AG04450 (cell line): ENCODE measurements around the gene SLIT1. TPM values are rescaled to one million over a fixed set of nuclear protein-coding genes. Genes with fewer than 3 reads are reported as not detected.

Experiments used
- CTCF ChIA-PET: fragments of 300-600, 350-600 bp; formaldehyde crosslinking; extraction: SDS; loops from one replicate; lab custom pipeline; 2022; ENCODE audit warnings: antibody characterized with exemption, inconsistent platforms; lab: Charles Lee
- POLR2A ChIA-PET: fragments of 350-600 bp; formaldehyde crosslinking; extraction: SDS; loops from one replicate; lab custom pipeline; 2021; ENCODE audit warnings: antibody characterized with exemption, inconsistent platforms; lab: Yijun Ruan, JAX
- DNase-seq: peaks from one replicate; pipeline ENCODE4 v3.0.0-alpha.2; 2011; ENCODE audit warnings: low read depth, low spot score
- H3K27ac ChIP-seq: one replicate; pipeline ENCODE4 v1.5.1; 2012; ENCODE audit warnings: low read depth, low read length, control low read depth
- H3K27me3 ChIP-seq: one replicate; pipeline ENCODE4 v1.6.0; 2012; ENCODE audit warnings: low read length; ENCODE audit not compliant: control insufficient read depth, insufficient read depth
- H3K4me3 ChIP-seq: 2 replicates; pipeline ENCODE4 v1.5.1; 2011; ENCODE audit warnings: mild to moderate bottlenecking, low read depth, low read length, control low read depth
- H3K9me3 ChIP-seq: 2 replicates; pipeline ENCODE4 v1.5.1; 2012; ENCODE audit warnings: low read length; ENCODE audit not compliant: control insufficient read depth, insufficient read depth
- CTCF ChIP-seq: IDR thresholded peaks from 2 replicates; pipeline ENCODE4 v1.5.1; 2011; ENCODE audit warnings: low read depth, low read length, control low read depth, inconsistent platforms
- polyA plus RNA-seq: library from polyadenylated mRNA; depleted of rRNA; stranded (reverse); fragments of >200 nt; gene quantifications from 2 replicates; pipeline ENCODE4 v1.2.3, GENCODE V29; 2011

The SLIT1 gene
- polyA plus RNA-seq, 1 experiment = 0.01 TPM

- no peak for DNase-seq
- H3K9me3 ChIP-seq = no peaks in the 10 kb centered on the region
- CTCF ChIA-PET = interaction anchor here (0.7 to 3.6 kb wide), 2 partner anchors 19 to 157 kb away, joined by 8 to 24 read pairs; no protein-coding TSS in a partner anchor
- no peaks in the 10 kb centered on the region for H3K27me3 ChIP-seq
- H3K27ac ChIP-seq = no peak overlapping the region
- no peak overlapping the region for H3K4me3 ChIP-seq
- no peak for TF ChIP-seq CTCF
- POLR2A ChIA-PET = no interaction called here
Observed at GRCh38 chr10:97229322-97230015, 43.7 kb upstream of the SLIT1 start.

GRCh38 chr10:97228775-97229157, 43.0 kb upstream of the SLIT1 start:
- Histone ChIP-seq H3K27me3 (no peaks in the 10 kb centered on the region), H3K9me3 (no peaks in the 10 kb centered on the region), H3K27ac (no peak overlapping the region), H3K4me3 (no peak overlapping the region)
- TF ChIP-seq CTCF = no peak
- ChIA-PET CTCF (interaction anchor here (1.6 to 3.6 kb wide), 3 partner anchors 19 to 191 kb away, joined by 4 to 24 read pairs (median 5); no protein-coding TSS in a partner anchor), POLR2A (no interaction called here)
- no peak for DNase-seq

GRCh38 chr10:97228130-97228774, 42.5 kb upstream of the SLIT1 start:
- Histone ChIP-seq H3K9me3 (no peaks in the 10 kb centered on the region), H3K27me3 (no peaks in the 10 kb centered on the region), H3K4me3 (no peak overlapping the region), H3K27ac (no peak overlapping the region)
- TF ChIP-seq CTCF = no peak
- ChIA-PET POLR2A (no interaction called here), CTCF (interaction anchor here (0.7 to 3.6 kb wide), 4 partner anchors 18 to 191 kb away, joined by 4 to 24 read pairs (median 4); no protein-coding TSS in a partner anchor)
- DNase-seq = no peak

GRCh38 chr10:97226398-97226797, 40.6 kb upstream of the SLIT1 start:
- H3K27ac ChIP-seq = no peak overlapping the region
- H3K4me3 ChIP-seq = no peak overlapping the region
- no peaks in the 10 kb centered on the region for H3K9me3 ChIP-seq
- DNase-seq = no peak
- ChIA-PET CTCF (interaction anchor here (0.9 to 5.6 kb wide), 4 partner anchors 8 to 154 kb away, joined by 3 to 66 read pairs (median 26); no protein-coding TSS in a partner anchor), POLR2A (no interaction called here)
- H3K27me3 ChIP-seq = no peaks in the 10 kb centered on the region
- TF ChIP-seq CTCF = no peak
